Activated naive CD4-positive, alpha-beta T cell treated with anti-CD3 and anti-CD28 coated beads, Interleukin-2, amount 10 ng/mL, durations not matched to agents 7 days and 5 days (primary cell): ENCODE measurements around the gene AP3S2.
A peak's percentile ranks its signal among the peaks of the same experiment; 100 is the strongest.

Experiments used
- CTCF ChIA-PET: fragments of 350-600 bp; sonication (Branson Sonifier 250); formaldehyde crosslinking; loops from one replicate; lab custom pipeline; 2021; ENCODE audit warnings: antibody characterized with exemption; lab: Charles Lee
- DNase-seq: peaks from one replicate; pipeline ENCODE4 v3.0.0-alpha.2; 2020
- H3K27ac Mint-ChIP-seq: one replicate; pipeline ENCODE4 v1.8.0; 2021; ENCODE audit warnings: mild to moderate bottlenecking, moderate library complexity, mixed read lengths
- H3K27me3 Mint-ChIP-seq: one replicate; pipeline ENCODE4 v1.8.0; 2021; ENCODE audit warnings: mild to moderate bottlenecking, mixed read lengths
- H3K36me3 Mint-ChIP-seq: one replicate; pipeline ENCODE4 v1.8.0; 2021; ENCODE audit warnings: mixed read lengths
- H3K4me1 Mint-ChIP-seq: one replicate; pipeline ENCODE4 v1.8.0; 2021; ENCODE audit warnings: mixed read lengths
- H3K4me3 Mint-ChIP-seq: one replicate; pipeline ENCODE4 v1.8.0; 2021; ENCODE audit warnings: mild to moderate bottlenecking, moderate library complexity, mixed read lengths
- H3K9me3 Mint-ChIP-seq: one replicate; pipeline ENCODE4 v1.8.0; 2021; ENCODE audit warnings: mixed read lengths

Gene AP3S2

GRCh38 chr15:89912145-89912673 lies 18.4 kb upstream of the AP3S2 start:
- Mint-ChIP-seq H3K4me3 (peak overlapping the region; percentile 15), H3K9me3 (no peaks in the 10 kb centered on the region), H3K27ac (no peak overlapping the region), H3K4me1 (no peaks in the 10 kb centered on the region), H3K27me3 (peaks cover 74% of the 10 kb centered on the region), H3K36me3 (no peaks in the 10 kb centered on the region)
- CTCF ChIA-PET, result no interaction called here
- no peak for DNase-seq

DNA sequence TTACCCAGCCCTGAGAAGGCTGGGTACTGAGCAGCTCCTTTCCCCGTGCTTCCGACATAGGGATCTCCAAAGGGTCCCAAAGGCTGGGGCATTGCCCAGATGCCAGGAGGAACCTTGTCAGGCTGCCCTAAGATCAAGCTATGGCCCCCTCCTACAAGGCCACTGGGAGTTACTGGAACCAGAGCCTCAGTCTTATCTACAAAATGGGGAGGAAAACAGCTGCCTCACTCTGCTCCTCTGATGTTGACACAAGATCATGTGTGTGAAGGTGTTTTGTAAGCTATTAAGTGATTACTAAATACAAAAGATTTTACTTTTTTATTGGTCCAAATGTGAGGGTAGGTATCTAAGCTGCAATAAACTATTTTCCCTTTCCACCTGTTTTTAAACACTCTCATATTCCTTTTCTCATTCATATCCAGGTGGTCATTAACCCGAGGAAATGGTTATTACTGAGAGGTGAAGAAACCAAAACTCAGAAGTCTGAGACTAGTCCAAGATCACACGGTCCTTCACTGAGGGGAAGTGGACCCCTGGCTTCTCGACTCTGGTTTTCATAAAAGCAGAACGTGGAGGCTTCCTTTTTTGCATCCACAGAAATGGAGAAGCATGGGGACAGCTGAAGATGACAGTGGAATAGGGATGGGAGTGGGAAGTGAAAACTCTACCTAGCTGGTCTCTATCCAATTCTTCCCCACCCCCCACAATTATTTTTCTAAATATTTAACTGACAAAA lies 17.3 kb upstream of the AP3S2 start:
- H3K36me3 Mint-ChIP-seq, result no peaks in the 10 kb centered on the region
- no peak for DNase-seq
- CTCF ChIA-PET, result interaction anchor here (0.7 to 1.2 kb wide), 2 partner anchors 36 to 160 kb away, joined by 3 to 4 read pairs; no protein-coding TSS in a partner anchor
- H3K9me3 Mint-ChIP-seq, result no peaks in the 10 kb centered on the region
- no peak overlapping the region for H3K4me3 Mint-ChIP-seq
- H3K4me1 Mint-ChIP-seq, result no peaks in the 10 kb centered on the region
- peaks cover 70% of the 10 kb centered on the region for H3K27me3 Mint-ChIP-seq
- no peak overlapping the region for H3K27ac Mint-ChIP-seq

- no peaks in the 10 kb centered on the region for H3K4me1 Mint-ChIP-seq
- no peak overlapping the region for H3K27ac Mint-ChIP-seq
- H3K27me3 Mint-ChIP-seq, result peaks cover 71% of the 10 kb centered on the region
- H3K9me3 Mint-ChIP-seq, result no peaks in the 10 kb centered on the region
- H3K4me3 Mint-ChIP-seq, result no peak overlapping the region
- no peak for DNase-seq
- no peaks in the 10 kb centered on the region for H3K36me3 Mint-ChIP-seq
- CTCF ChIA-PET, result no interaction called here
Observed at GRCh38 chr15:89909611-89910010, 15.8 kb upstream of the AP3S2 start.

GRCh38 chr15:89908226-89908625 lies 14.4 kb upstream of the AP3S2 start:
- no peak overlapping the region for H3K4me3 Mint-ChIP-seq
- CTCF ChIA-PET, result no interaction called here
- H3K9me3 Mint-ChIP-seq, result no peaks in the 10 kb centered on the region
- H3K36me3 Mint-ChIP-seq, result no peaks in the 10 kb centered on the region
- no peaks in the 10 kb centered on the region for H3K4me1 Mint-ChIP-seq
- peaks cover 65% of the 10 kb centered on the region for H3K27me3 Mint-ChIP-seq
- H3K27ac Mint-ChIP-seq, result no peak overlapping the region
- no peak for DNase-seq

DNA sequence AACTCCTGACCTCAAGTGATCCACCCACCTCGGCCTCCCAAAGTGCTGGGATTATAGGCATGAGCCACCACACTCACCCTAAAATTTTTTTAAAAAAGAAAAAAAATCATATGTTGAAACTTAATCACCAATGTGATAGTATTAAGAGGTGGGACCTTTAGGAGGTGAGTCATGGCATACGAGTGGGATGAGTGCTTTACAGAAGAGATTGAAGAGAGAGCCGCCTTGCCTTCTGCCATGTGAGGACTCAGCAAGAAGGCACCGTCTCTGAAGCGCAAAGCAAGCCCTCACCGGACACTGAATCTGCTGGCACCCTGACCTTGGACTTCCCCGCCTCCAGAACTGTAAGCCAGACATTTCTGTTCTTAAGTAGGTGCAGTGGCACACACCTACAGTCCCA lies 13.5 kb upstream of the AP3S2 start:
- Mint-ChIP-seq H3K27me3 (peaks cover 56% of the 10 kb centered on the region), H3K9me3 (no peaks in the 10 kb centered on the region), H3K4me3 (no peak overlapping the region), H3K36me3 (no peaks in the 10 kb centered on the region), H3K27ac (no peak overlapping the region), H3K4me1 (no peaks in the 10 kb centered on the region)
- DNase-seq, result no peak
- CTCF ChIA-PET, result no interaction called here

DNA sequence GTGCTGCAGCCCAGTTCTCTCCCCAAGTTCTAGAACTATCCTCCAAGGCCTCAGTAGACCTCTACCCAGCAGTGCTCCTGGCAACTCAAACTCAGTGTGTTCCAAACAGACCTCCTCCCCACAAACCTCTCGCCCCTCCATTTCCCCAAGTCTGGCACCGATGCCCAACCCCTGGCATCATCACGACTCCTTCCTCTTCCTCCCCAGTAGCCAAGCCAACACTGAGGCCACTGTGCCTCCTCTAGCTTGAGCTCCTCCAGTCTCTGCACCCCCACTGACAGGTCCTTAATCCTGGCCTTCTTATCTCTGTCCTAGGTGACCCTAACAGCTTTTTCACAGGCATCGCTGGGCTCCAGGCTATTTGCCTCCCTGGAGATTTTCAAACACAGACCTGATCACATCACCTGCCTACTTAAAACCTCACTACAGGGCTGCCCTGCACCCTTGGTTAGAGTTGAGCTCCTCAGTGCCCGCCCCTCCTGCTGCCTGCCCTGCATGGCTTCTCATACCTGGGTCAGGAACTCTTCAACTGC lies 12.1 kb upstream of the AP3S2 start:
- no peak overlapping the region for H3K27ac Mint-ChIP-seq
- no peaks in the 10 kb centered on the region for H3K36me3 Mint-ChIP-seq
- CTCF ChIA-PET, result no interaction called here
- H3K4me1 Mint-ChIP-seq, result no peaks in the 10 kb centered on the region
- H3K4me3 Mint-ChIP-seq, result no peak overlapping the region
- DNase-seq, result no peak
- no peaks in the 10 kb centered on the region for H3K9me3 Mint-ChIP-seq
- peaks cover 50% of the 10 kb centered on the region for H3K27me3 Mint-ChIP-seq

DNA sequence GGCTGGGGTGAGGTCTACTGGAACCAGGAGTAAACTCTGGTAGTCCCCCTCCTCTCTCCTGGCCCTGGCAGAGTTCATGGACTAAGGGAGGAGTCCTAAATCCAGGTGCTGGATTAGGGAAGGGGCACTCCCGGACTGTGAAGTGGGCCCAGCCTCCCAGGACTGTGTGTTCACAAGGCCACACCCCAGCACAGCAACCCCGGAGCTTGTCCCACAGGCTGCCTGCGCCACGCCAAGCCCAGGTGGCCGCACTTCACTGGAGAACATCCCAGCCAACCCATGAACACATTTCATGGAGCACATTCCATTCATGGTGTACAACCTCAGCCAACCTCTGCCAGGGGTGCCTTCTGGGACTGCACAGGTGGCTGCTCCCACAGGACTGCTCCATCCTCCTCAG lies 10.7 kb upstream of the AP3S2 start:
- Mint-ChIP-seq H3K27me3 (peaks cover 44% of the 10 kb centered on the region), H3K4me1 (no peaks in the 10 kb centered on the region), H3K9me3 (no peaks in the 10 kb centered on the region), H3K36me3 (no peaks in the 10 kb centered on the region), H3K27ac (no peak overlapping the region), H3K4me3 (no peak overlapping the region)
- CTCF ChIA-PET, result interaction anchor here (1.1 kb wide), 1 partner anchor 67 kb away, joined by 3 read pairs; no protein-coding TSS in a partner anchor
- no peak for DNase-seq

DNA sequence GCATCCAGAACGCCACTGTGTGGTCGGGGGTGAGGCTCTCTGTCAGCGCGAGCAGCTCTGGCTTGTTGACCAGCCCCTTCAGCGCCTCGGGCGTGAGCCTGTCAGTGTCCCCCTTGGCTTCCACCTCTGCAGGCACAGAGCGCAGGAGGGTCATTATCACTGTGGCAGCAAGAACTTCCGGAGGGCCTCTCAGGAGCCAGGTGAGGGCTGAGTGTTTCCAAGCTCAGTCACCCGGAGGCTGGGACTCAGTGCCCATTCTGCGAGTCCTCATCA lies 10.0 kb upstream of the AP3S2 start:
- CTCF ChIA-PET, result interaction anchor here (1.1 kb wide), 1 partner anchor 68 kb away, joined by 3 read pairs; no protein-coding TSS in a partner anchor
- Mint-ChIP-seq H3K4me1 (no peaks in the 10 kb centered on the region), H3K4me3 (no peak overlapping the region), H3K9me3 (no peaks in the 10 kb centered on the region), H3K27me3 (peaks cover 39% of the 10 kb centered on the region), H3K36me3 (no peaks in the 10 kb centered on the region), H3K27ac (no peak overlapping the region)
- no peak for DNase-seq

- no peak for DNase-seq
- peaks cover 37% of the 10 kb centered on the region for H3K27me3 Mint-ChIP-seq
- no peaks in the 10 kb centered on the region for H3K4me1 Mint-ChIP-seq
- H3K27ac Mint-ChIP-seq, result no peak overlapping the region
- CTCF ChIA-PET, result interaction anchor here (1.1 kb wide), 1 partner anchor 68 kb away, joined by 3 read pairs; no protein-coding TSS in a partner anchor
- H3K9me3 Mint-ChIP-seq, result no peaks in the 10 kb centered on the region
- no peaks in the 10 kb centered on the region for H3K36me3 Mint-ChIP-seq
- no peak overlapping the region for H3K4me3 Mint-ChIP-seq
Observed at GRCh38 chr15:89903015-89903857, 9.4 kb upstream of the AP3S2 start.

- Mint-ChIP-seq H3K9me3 (no peaks in the 10 kb centered on the region), H3K4me1 (no peaks in the 10 kb centered on the region), H3K27me3 (peaks cover 40% of the 10 kb centered on the region), H3K4me3 (no peak overlapping the region), H3K36me3 (no peaks in the 10 kb centered on the region), H3K27ac (no peak overlapping the region)
- DNase-seq, result no peak
- CTCF ChIA-PET, result interaction anchor here (1.9 to 2.4 kb wide), 2 partner anchors 26 to 185 kb away, joined by 5 to 11 read pairs; no protein-coding TSS in a partner anchor
Observed at GRCh38 chr15:89900849-89901248, 7.1 kb upstream of the AP3S2 start.

- Mint-ChIP-seq H3K4me3 (no peak overlapping the region), H3K9me3 (no peaks in the 10 kb centered on the region), H3K27me3 (peaks cover 35% of the 10 kb centered on the region), H3K27ac (no peak overlapping the region), H3K36me3 (no peaks in the 10 kb centered on the region), H3K4me1 (peaks cover 1% of the 10 kb centered on the region)
- no peak for DNase-seq
- CTCF ChIA-PET, result interaction anchor here (0.5 to 2.7 kb wide), 8 partner anchors 25 to 186 kb away, joined by 3 to 52 read pairs (median 6); no protein-coding TSS in a partner anchor
Observed at GRCh38 chr15:89899951-89900567, 6.3 kb upstream of the AP3S2 start.

GRCh38 chr15:89899295-89899945 lies 5.6 kb upstream of the AP3S2 start:
- no peak overlapping the region for H3K4me3 Mint-ChIP-seq
- CTCF ChIA-PET, result interaction anchor here (0.5 to 2.7 kb wide), 12 partner anchors 25 to 322 kb away, joined by 3 to 52 read pairs (median 4); no protein-coding TSS in a partner anchor
- peaks cover 8% of the 10 kb centered on the region for H3K4me1 Mint-ChIP-seq
- DNase-seq, result no peak
- H3K9me3 Mint-ChIP-seq, result no peaks in the 10 kb centered on the region
- peaks cover 35% of the 10 kb centered on the region for H3K27me3 Mint-ChIP-seq
- no peak overlapping the region for H3K27ac Mint-ChIP-seq
- H3K36me3 Mint-ChIP-seq, result no peaks in the 10 kb centered on the region

GRCh38 chr15:89898614-89899294 lies 5.0 kb upstream of the AP3S2 start:
- DNase-seq, result peak; percentile 68
- no peaks in the 10 kb centered on the region for H3K9me3 Mint-ChIP-seq
- H3K4me1 Mint-ChIP-seq, result peaks cover 11% of the 10 kb centered on the region
- no peak overlapping the region for H3K4me3 Mint-ChIP-seq
- H3K27me3 Mint-ChIP-seq, result peaks cover 32% of the 10 kb centered on the region
- no peaks in the 10 kb centered on the region for H3K36me3 Mint-ChIP-seq
- H3K27ac Mint-ChIP-seq, result no peak overlapping the region
- CTCF ChIA-PET, result interaction anchor here (0.6 to 2.7 kb wide), 23 partner anchors 9 to 323 kb away, joined by 3 to 52 read pairs (median 3); partner anchors contain the start of gene ARPIN
